ENCODE measurements around the gene NUP107. TPM values are rescaled to one million over a fixed set of nuclear protein-coding genes. Genes with fewer than 3 reads are reported as not detected.

The NUP107 gene
- total and polyA plus RNA-seq, 12 donors, result 13.1 to 51.6 (median 28.8) TPM

DNA sequence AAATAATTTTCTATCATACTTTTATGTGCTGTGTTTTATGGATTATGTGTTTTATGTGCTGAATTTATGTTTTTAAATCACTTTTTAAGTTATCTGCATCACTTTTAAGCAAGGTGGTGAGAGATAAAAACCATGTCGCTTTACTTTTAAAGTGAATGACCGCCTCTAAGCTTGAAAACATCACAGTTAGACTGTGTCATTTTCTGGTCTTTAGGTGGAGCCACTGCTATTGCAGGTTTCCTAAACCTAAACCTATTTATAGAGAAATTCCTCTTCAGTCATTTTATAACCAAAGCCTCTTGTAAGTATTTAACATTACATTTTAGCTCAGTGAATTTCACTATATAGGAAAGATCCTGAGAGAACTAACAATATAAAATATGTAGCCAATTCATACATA lies 100.2 kb downstream of the NUP107 start:
- intact Hi-C loops (cut with DNase I), result no loop called here
- H3K4me1 ChIP-seq (replicated peaks in 1 of 2), result peaks cover 26 to 47% of the 10 kb centered on the region in 2 donors

DNA sequence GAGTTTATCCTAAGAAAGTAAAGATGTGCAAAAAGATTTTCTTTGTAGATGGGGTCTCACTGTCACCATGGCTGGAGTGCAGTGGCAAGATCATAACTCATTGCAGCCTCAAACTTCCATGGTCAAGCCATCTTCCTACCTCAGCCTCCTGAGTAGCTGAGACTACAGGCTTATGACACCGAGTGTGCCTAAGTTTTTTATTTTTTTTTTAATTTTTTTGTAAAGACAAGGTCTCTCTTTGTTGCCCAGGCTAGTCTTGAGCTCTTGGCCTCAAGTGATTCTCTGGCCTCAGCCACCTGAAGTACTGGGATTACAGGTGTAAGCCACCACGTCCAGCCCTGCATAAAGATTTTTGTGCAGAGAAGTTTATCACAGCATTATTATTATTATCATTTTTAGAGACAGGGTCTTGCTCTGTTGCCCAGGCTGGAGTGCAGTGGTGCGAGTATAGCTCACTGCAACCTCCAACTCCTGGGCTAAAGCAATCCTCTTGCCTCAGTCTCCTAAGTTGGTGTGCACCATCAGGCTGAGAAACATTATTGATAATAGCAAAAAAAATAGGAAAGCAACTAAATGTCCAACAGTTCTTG lies 101.9 kb downstream of the NUP107 start:
- H3K27ac ChIP-seq, result peak overlapping the region in 1 of 5 donors; percentile 39
- DNase-seq, result no peak
- no peaks in the 10 kb centered on the region for H3K9me3 ChIP-seq (replicated peaks in 1 of 3)
- H3K27me3 ChIP-seq, result no peaks in the 10 kb centered on the region
- peaks cover 26 to 47% of the 10 kb centered on the region in 2 donors for H3K4me1 ChIP-seq (replicated peaks in 1 of 2)
- H3K4me3 ChIP-seq, result no peak overlapping the region
- WGBS, 4 donors, result 94 to 97% (median 95%) methylated on average over 3 of the region's 3 CpGs
- intact Hi-C loops (cut with DNase I), result no loop called here
- no peaks in the 10 kb centered on the region for H3K36me3 ChIP-seq (replicated peaks in 1 of 2)
- TF ChIP-seq, protein P1, sequence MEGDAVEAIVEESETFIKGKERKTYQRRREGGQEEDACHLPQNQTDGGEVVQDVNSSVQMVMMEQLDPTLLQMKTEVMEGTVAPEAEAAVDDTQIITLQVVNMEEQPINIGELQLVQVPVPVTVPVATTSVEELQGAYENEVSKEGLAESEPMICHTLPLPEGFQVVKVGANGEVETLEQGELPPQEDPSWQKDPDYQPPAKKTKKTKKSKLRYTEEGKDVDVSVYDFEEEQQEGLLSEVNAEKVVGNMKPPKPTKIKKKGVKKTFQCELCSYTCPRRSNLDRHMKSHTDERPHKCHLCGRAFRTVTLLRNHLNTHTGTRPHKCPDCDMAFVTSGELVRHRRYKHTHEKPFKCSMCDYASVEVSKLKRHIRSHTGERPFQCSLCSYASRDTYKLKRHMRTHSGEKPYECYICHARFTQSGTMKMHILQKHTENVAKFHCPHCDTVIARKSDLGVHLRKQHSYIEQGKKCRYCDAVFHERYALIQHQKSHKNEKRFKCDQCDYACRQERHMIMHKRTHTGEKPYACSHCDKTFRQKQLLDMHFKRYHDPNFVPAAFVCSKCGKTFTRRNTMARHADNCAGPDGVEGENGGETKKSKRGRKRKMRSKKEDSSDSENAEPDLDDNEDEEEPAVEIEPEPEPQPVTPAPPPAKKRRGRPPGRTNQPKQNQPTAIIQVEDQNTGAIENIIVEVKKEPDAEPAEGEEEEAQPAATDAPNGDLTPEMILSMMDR (IDR thresholded peaks at IDR 0.05), result no peak
- no peak for TF ChIP-seq POLR2A (IDR thresholded peaks at IDR 0.05)

More for the DNA sequence above, 100.2 kb downstream of the NUP107 start:
- TF ChIP-seq, protein P1 (IDR thresholded peaks at IDR 0.05), result no peak
- no peak for TF ChIP-seq POLR2A (IDR thresholded peaks at IDR 0.05)
- no peak for DNase-seq
- Histone ChIP-seq H3K27ac (peak overlapping the region; percentile 61 to 91 (median 73)), H3K9me3 (replicated peaks in 1 of 3) (no peaks in the 10 kb centered on the region), H3K36me3 (replicated peaks in 1 of 2) (no peaks in the 10 kb centered on the region), H3K27me3 (no peaks in the 10 kb centered on the region), H3K4me3 (no peak overlapping the region)
- 81 to 90% (median 85%) methylated on average over 2 of the region's 2 CpGs for WGBS, 4 donors

DNA sequence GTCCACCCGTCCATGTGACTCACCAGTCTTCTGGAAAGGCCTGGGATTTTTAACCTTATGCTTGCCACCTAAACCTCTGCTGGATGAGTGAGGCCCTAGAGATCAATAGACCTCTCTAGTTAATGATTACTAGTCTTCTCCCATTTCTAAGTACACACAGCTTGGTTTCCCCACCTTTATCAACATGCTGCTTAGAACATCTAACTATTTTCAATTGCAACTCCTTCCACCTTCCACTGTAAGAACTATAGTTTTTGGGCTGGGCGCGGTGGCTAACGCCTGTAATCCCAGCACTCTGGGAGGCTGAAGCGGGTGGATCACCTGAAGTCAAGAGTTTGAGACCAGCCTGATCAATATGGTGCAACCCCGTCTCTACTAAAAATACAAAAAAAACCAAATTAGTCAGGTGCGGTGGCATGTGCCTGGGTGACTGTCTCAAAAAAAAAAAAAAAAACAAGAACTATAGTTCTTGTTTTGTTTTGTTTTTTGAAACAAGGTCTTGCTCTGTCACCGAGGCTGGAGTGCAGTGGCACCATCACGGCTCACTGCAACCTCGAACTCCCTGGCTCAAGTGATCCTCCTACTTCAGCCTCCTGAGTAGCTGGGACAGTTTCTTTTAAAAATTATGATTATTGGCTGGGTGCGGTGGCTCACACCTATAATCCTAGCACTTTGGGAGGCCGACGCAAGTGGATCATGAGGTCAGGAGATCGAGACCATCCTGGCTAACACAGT lies 102.5 kb downstream of the NUP107 start:
- 90 to 92% (median 91%) methylated on average over 14 of the region's 14 CpGs for WGBS, 4 donors
- intact Hi-C loops (cut with DNase I), result no loop called here

More for the DNA sequence above, 102.5 kb downstream of the NUP107 start:
- TF ChIP-seq POLR2A (IDR thresholded peaks at IDR 0.05), result no peak
- TF ChIP-seq, protein P1 (IDR thresholded peaks at IDR 0.05), result no peak
- H3K9me3 ChIP-seq (replicated peaks in 1 of 3), result no peaks in the 10 kb centered on the region
- H3K36me3 ChIP-seq (replicated peaks in 1 of 2), result no peaks in the 10 kb centered on the region
- H3K27ac ChIP-seq, result no peak overlapping the region
- no peak overlapping the region for H3K4me3 ChIP-seq
- H3K4me1 ChIP-seq (replicated peaks in 1 of 2), result peaks cover 26 to 45% of the 10 kb centered on the region in 2 donors
- no peaks in the 10 kb centered on the region for H3K27me3 ChIP-seq
- DNase-seq, result peak in 1 of 7 donors; percentile 8

Measured in adrenal gland (tissue), 12 donors.